HEK293T (cell line): ENCODE measurements around the gene CPM.
"Not testable (repeated sequence)": the region's sequence is repeated elsewhere in the genome, so short reads cannot be mapped to it uniquely, and the experiment has no call there.

Source experiments
- BHLHE40 ChIP-seq: fragments of 450-650 bp; IDR thresholded peaks from 2 replicates; pipeline ENCODE4 v1.6.1; 2016; ENCODE audit warnings: mild to moderate bottlenecking, moderate library complexity, borderline replicate concordance
- CTBP1 ChIP-seq: fragments of 450-650 bp; IDR thresholded peaks from 2 replicates; pipeline ENCODE4 v1.6.1; 2016; ENCODE audit warnings: borderline replicate concordance
- ELF4 ChIP-seq: fragments of 450-650 bp; IDR thresholded peaks from 2 replicates; pipeline ENCODE4 v1.6.1; 2017; ENCODE audit warnings: antibody characterized with exemption
- L3MBTL2 ChIP-seq: fragments of 450-650 bp; conservative IDR thresholded peaks from 2 replicates; pipeline ENCODE4 v1.6.1; 2016; ENCODE audit warnings: mild to moderate bottlenecking
- SP1 ChIP-seq: fragments of 450-650 bp; IDR thresholded peaks from 2 replicates; pipeline ENCODE4 v1.6.1; 2017
- SUZ12 ChIP-seq: fragments of 450-650 bp; IDR thresholded peaks from 2 replicates; pipeline ENCODE4 v1.6.1; 2016; ENCODE audit warnings: mild to moderate bottlenecking
- TF ChIP-seq, protein P1 (sequence below): fragments of 450-650 bp; IDR thresholded peaks from 2 replicates; pipeline ENCODE4 v1.6.1; 2016

GRCh38 chr12:68807274-68807575 lies 125.7 kb downstream of the CPM start:
- not testable (repeated sequence) for TF ChIP-seq SP1, ELF4, BHLHE40, SUZ12, CTBP1, L3MBTL2
- TF ChIP-seq, protein P1, sequence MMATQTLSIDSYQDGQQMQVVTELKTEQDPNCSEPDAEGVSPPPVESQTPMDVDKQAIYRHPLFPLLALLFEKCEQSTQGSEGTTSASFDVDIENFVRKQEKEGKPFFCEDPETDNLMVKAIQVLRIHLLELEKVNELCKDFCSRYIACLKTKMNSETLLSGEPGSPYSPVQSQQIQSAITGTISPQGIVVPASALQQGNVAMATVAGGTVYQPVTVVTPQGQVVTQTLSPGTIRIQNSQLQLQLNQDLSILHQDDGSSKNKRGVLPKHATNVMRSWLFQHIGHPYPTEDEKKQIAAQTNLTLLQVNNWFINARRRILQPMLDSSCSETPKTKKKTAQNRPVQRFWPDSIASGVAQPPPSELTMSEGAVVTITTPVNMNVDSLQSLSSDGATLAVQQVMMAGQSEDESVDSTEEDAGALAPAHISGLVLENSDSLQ: not testable (repeated sequence)
